SJSA1 (cell line): ENCODE results near the gene WDR37. TPM values are rescaled to one million over a fixed set of nuclear protein-coding genes. Genes with fewer than 3 reads are reported as not detected.
"Not testable (repeated sequence)": the region's sequence is repeated elsewhere in the genome, so short reads cannot be mapped to it uniquely, and the experiment has no call there.

ENCODE experiments used
- DNase-seq, 2 experiments: peaks; one replicate each; pipeline ENCODE4 v3.0.0-alpha.2; 2015 to 2020; ENCODE audit warnings: low spot score in 2 of 2, low read depth in 1 of 2
- H3K27ac ChIP-seq: fragments of 250-450 bp; sonication (Bioruptor Pico); 2 replicates; pipeline ENCODE4 v1.5.1; 2020; ENCODE audit warnings: mild to moderate bottlenecking, moderate library complexity
- H3K27me3 ChIP-seq: fragments of 250-450 bp; sonication (Bioruptor Pico); replicated peaks from 2 replicates; pipeline ENCODE4 v1.5.1; 2020; ENCODE audit warnings: mild to moderate bottlenecking, moderate library complexity
- H3K36me3 ChIP-seq: fragments of 250-450 bp; sonication (Bioruptor Pico); 2 replicates; pipeline ENCODE4 v1.5.1; 2020; ENCODE audit warnings: mild to moderate bottlenecking
- H3K4me1 ChIP-seq: fragments of 250-450 bp; sonication (Bioruptor Pico); replicated peaks from 2 replicates; pipeline ENCODE4 v1.6.1; 2021; ENCODE audit warnings: mild to moderate bottlenecking
- H3K4me3 ChIP-seq: fragments of 250-450 bp; sonication (Bioruptor Pico); 2 replicates; pipeline ENCODE4 v1.5.1; 2020; ENCODE audit warnings: mild to moderate bottlenecking
- H3K9me3 ChIP-seq: fragments of 250-450 bp; sonication (Bioruptor Pico); replicated peaks from 2 replicates; pipeline ENCODE4 v1.5.1; 2020; ENCODE audit warnings: mild to moderate bottlenecking
- total RNA-seq: library from RNA; depleted of rRNA; stranded (reverse); fragments of >200 nt; shearing (Covaris generic); gene quantifications from 2 replicates; pipeline ENCODE4 v1.2.3, GENCODE V29; 2014; rRNA removed

Gene WDR37, protein sequence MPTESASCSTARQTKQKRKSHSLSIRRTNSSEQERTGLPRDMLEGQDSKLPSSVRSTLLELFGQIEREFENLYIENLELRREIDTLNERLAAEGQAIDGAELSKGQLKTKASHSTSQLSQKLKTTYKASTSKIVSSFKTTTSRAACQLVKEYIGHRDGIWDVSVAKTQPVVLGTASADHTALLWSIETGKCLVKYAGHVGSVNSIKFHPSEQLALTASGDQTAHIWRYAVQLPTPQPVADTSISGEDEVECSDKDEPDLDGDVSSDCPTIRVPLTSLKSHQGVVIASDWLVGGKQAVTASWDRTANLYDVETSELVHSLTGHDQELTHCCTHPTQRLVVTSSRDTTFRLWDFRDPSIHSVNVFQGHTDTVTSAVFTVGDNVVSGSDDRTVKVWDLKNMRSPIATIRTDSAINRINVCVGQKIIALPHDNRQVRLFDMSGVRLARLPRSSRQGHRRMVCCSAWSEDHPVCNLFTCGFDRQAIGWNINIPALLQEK
- 6.2 and 8.1 TPM in 2 replicates for total RNA-seq

DNA sequence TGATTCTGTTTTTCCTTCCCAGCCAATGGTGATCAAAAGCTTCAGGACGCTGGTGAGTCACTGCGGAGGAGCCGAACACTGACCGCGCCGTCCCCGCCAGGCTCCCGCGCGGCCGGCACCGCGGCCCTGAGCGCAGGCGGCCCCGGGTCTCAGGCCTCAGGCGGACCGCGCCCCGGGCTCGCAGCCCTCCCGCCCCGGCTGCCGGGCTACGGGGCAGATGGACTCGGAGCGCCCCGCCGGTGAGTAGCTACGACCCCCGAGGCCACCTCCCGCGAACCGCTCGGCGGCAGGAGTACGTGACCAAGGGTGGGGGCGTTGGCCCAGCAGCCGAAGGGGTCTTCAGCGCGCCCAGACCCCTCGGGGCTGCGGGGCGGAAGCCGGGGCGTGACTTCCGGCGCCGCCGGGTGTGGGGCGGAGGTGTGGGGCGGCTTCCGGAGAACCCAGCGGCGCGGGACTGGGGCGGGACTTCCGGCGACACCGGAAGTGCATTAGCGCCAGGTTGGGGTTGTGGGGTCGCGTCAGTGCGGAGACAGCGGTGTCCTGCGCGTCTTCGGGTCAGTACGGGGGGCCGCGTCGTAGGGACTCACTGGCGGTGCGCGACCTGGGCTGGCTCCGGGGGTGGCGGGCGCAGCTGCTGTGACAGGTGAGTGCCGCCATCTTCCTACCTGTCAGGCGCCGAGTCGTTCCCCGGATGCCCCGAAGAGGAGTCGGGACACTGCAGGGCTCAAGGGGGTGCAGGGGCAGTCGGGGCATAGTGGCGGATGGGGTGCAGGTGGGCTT is at the start of gene WDR37:
Gene WDR37, plus strand, starts transcription at position 60 of the 780 bp plus-strand sequence. CDS start 15,771 bp downstream, outside the sequence.
- Histone ChIP-seq H3K9me3 (no peaks in the 10 kb centered on the region; the same call in 1 of the 2 replicates), H3K36me3 (peaks cover 61% of the 10 kb centered on the region), H3K4me1 (peaks cover 18% of the 10 kb centered on the region), H3K27ac (peak within 1 kb of the TSS; percentile 99), H3K4me3 (peak within 1 kb of the TSS; percentile 98), H3K27me3 (no peaks in the 10 kb centered on the region)
- peak; percentile 87 to 88 for DNase-seq

DNA sequence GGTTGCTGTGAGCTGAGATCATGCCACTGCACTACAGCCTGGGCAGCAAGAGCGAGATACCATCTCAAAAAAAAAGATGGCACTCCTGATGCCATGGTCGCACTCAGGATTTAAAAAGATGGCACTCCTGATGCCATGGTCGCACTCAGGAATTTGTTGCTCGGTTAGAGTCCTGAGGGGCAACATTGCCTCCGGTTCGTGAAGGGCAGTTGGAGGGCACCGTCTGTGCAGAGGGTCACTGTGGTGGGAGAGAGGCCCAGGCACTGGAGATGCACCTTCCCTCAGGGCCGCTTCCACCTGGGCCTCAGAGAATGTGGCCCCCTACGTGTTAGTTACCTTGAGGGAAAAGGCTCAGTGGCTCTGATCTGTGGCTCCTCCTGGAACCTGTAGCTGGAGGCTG is 49.6 kb upstream of the WDR37 start:
- no peaks in the 10 kb centered on the region for H3K27me3 ChIP-seq
- H3K4me3 ChIP-seq = no peak overlapping the region
- no peak overlapping the region for H3K27ac ChIP-seq
- H3K4me1 ChIP-seq = no peaks in the 10 kb centered on the region
- H3K36me3 ChIP-seq = peaks cover 93% of the 10 kb centered on the region
- H3K9me3 ChIP-seq = no peaks in the 10 kb centered on the region
- no peak for DNase-seq

DNA sequence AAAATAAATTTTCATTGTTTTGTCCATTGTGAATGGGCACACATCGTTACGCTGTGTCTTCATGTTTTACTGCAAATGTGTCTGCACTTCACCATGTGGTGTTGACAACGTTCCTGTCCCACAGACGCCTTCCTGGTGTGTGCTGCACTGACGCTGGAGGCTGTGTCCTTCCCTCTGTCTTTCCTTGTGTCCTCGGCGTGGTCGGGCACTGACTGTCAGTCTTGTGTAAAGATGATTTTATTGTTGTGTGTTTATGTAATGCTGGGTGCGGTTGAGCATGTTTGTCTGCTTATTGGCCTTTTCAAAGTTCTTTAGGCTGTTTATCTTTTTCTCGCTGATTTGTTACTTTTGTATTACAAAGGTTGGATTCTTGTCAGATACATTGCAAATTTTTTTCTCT is 48.6 kb upstream of the WDR37 start:
- Histone ChIP-seq H3K9me3 (no peaks in the 10 kb centered on the region), H3K4me3 (no peak overlapping the region), H3K36me3 (peaks cover 93% of the 10 kb centered on the region), H3K27me3 (no peaks in the 10 kb centered on the region), H3K27ac (no peak overlapping the region), H3K4me1 (no peaks in the 10 kb centered on the region)
- no peak for DNase-seq

DNA sequence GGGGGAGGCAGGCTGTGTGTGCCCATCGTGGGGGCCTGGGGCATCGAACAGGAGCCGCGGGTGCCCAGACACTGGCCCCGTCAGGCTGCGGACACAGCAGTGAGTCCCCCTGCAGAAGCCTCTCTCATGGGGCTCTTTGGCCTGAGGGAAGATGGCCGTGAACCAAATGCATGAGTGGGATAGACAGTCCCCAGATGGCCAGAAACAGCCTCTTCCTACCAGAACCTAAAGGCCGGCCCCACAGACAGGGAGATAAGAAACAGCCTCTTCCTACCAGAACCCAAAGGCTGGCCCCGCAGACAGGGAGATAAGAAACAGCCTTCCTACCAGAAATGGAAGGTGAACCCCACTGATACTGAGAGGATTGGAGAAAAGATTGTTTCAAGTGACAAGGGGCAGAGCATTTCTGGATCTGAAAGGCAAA is 47.1 kb upstream of the WDR37 start:
- no peaks in the 10 kb centered on the region for H3K4me1 ChIP-seq
- no peak overlapping the region for H3K27ac ChIP-seq
- H3K27me3 ChIP-seq = no peaks in the 10 kb centered on the region
- H3K36me3 ChIP-seq = peaks cover 92% of the 10 kb centered on the region
- no peak overlapping the region for H3K4me3 ChIP-seq
- no peaks in the 10 kb centered on the region for H3K9me3 ChIP-seq
- no peak for DNase-seq

DNA sequence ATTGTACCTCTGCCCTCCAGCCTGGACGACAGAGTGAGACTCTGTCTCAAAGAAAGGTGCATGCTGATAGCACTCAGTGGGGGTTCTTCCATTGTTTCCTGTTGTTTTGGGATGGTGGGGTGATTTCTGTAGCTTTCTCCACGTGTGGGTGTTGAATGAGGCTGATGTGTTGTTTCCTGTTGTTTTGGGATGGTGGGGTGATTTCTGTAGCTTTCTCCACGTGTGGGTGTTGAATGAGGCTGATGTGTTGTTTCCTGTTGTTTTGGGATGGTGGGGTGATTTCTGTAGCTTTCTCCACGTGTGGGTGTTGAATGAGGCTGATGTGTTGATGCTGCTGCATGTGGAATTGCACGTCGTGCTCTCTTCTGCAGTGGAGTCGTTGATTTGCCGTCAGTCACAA is 46.2 kb upstream of the WDR37 start:
- not testable (repeated sequence) for H3K4me3 ChIP-seq, H3K27ac ChIP-seq, H3K4me1 ChIP-seq, H3K9me3 ChIP-seq, H3K27me3 ChIP-seq, DNase-seq
- peaks cover 92% of the 10 kb centered on the region for H3K36me3 ChIP-seq

DNA sequence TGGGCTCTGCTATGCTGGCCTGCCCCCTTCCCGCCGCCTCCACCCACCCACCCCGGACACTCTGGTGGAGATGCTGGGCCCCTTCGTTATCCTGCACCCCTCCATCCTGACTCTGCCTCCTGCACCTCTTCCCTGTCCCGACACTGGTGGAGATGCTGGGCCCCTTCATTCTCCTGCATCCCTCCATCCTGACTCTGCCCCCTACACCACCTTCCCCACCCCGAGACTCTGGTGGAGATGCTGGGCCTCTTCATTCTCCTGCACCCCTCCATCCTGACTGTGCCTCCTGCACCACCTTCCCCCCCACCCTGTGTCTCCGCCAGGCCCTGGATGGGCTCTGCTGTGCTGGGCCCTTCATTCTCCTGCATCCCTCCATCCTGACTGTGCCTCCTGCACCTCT is 45.5 kb upstream of the WDR37 start:
- H3K4me3 ChIP-seq = no peak overlapping the region
- peaks cover 88% of the 10 kb centered on the region for H3K36me3 ChIP-seq
- no peaks in the 10 kb centered on the region for H3K4me1 ChIP-seq
- H3K27me3 ChIP-seq = no peaks in the 10 kb centered on the region
- DNase-seq = no peak
- no peaks in the 10 kb centered on the region for H3K9me3 ChIP-seq
- no peak overlapping the region for H3K27ac ChIP-seq

DNA sequence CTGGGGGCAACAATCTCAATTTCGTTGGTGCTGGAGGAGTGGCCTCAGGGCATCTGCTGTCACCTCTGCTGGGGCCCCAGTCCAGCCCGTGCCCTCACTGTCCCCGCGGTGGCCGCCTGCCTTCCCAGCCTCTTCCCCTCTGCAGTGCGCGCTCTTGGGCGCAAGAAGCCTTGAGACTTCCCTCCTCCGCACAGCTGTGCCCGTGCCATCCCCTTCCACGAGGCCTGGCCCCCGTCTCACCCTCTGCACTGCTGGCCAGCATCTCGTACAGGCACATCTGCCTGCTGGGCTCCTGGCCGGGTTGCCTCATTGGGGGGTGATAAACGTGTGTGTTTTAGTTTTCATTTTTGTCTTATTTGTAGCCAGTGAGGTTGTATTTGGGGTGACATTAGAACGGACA is 44.5 kb upstream of the WDR37 start:
- Histone ChIP-seq H3K9me3 (no peaks in the 10 kb centered on the region), H3K27ac (no peak overlapping the region), H3K4me3 (no peak overlapping the region), H3K36me3 (peaks cover 86% of the 10 kb centered on the region), H3K4me1 (no peaks in the 10 kb centered on the region), H3K27me3 (no peaks in the 10 kb centered on the region)
- DNase-seq = no peak

DNA sequence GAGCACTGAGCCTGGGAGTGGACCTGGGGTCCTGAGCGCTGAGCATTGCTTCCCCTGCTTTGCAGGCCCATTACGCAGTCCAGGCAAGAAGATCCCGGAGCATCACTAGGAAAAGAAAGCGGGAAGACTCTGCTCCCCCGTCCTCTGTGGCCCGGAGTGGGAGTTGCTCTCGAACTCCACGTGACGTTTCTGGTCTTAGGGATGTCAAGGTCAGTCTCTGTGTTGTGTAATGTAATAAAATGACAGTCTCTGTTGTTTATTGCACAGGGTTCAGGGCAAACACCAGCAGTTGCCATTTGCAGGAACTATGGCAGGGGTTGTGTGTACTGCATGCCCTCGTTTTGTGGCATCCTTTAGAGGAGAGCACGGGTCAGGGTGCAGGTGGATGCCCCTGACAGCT is 40.5 kb upstream of the WDR37 start:
- no peak for DNase-seq
- H3K36me3 ChIP-seq = peaks cover 90% of the 10 kb centered on the region
- no peak overlapping the region for H3K27ac ChIP-seq
- H3K9me3 ChIP-seq = no peaks in the 10 kb centered on the region
- H3K4me3 ChIP-seq = no peak overlapping the region
- H3K4me1 ChIP-seq = no peaks in the 10 kb centered on the region
- no peaks in the 10 kb centered on the region for H3K27me3 ChIP-seq

DNA sequence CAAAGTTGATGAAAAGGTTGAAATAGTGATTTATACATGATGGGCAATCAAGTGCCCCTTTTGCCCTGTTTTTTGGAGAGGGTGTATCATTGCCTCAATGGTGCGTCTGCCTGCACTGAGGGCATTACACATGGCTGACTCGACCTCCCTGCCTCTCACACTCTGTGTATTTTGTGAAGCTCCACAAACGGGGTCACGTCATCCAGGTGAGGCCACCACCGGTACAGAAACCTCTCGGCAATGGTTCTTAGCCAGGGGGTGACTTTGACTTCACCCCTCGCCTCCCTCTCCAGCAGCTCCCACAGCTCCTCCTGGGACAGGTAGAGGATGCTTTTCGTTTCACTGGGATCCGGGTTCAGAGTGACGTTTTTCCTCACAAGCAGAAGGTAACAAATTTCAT is 36.8 kb upstream of the WDR37 start:
- DNase-seq = no peak
- H3K4me1 ChIP-seq = no peaks in the 10 kb centered on the region
- peaks cover 57% of the 10 kb centered on the region for H3K36me3 ChIP-seq
- no peak overlapping the region for H3K4me3 ChIP-seq
- no peaks in the 10 kb centered on the region for H3K27me3 ChIP-seq
- no peaks in the 10 kb centered on the region for H3K9me3 ChIP-seq
- no peak overlapping the region for H3K27ac ChIP-seq

DNA sequence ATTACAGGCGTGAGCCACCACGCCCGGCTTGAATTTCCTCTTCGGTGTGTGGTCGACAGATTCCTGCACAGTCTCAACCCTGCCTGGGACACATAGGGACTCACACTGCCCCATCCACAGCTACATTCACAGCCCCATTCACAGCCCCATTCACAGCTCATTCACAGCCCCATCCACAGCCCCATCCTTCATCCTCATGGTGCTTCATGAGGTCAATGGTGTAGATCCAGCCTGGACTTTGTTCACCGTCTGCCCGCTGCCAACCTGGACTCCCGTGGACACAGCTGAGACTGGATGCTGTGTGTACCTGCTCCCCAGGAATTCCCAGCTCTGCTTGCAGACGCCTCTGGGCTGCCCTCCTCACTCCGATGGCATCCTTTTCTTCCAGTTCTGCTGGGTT is 35.7 kb upstream of the WDR37 start:
- peaks cover 49% of the 10 kb centered on the region for H3K36me3 ChIP-seq
- H3K27ac ChIP-seq = no peak overlapping the region
- H3K27me3 ChIP-seq = no peaks in the 10 kb centered on the region

DNA sequence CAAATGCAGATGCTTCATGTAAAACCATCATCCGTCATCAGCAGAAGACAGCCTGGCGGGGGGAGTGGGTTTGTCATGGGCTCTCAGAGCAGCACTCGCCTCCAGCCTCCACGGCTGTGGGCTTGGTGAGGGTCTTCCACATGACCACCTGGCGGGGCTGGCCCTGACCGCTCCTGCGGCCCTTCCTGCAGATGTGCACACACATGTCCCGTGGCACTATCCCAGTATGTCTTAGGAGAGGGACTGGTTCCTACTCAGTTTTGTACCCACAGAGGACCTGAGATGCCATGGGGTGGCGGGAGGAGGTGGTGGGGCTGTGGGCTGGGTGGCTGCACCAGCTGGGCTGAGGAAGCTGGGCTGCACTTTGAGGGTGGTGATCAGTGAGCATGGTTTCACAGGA is 35.2 kb upstream of the WDR37 start:
- H3K27ac ChIP-seq = no peak overlapping the region
- no peaks in the 10 kb centered on the region for H3K9me3 ChIP-seq
- no peaks in the 10 kb centered on the region for H3K27me3 ChIP-seq
- H3K4me3 ChIP-seq = no peak overlapping the region
- no peaks in the 10 kb centered on the region for H3K4me1 ChIP-seq
- DNase-seq = no peak
- H3K36me3 ChIP-seq = peaks cover 45% of the 10 kb centered on the region

More for the DNA sequence above, 35.7 kb upstream of the WDR37 start:
- no peaks in the 10 kb centered on the region for H3K9me3 ChIP-seq
- H3K4me1 ChIP-seq = no peaks in the 10 kb centered on the region
- H3K4me3 ChIP-seq = no peak overlapping the region
- DNase-seq = no peak

DNA sequence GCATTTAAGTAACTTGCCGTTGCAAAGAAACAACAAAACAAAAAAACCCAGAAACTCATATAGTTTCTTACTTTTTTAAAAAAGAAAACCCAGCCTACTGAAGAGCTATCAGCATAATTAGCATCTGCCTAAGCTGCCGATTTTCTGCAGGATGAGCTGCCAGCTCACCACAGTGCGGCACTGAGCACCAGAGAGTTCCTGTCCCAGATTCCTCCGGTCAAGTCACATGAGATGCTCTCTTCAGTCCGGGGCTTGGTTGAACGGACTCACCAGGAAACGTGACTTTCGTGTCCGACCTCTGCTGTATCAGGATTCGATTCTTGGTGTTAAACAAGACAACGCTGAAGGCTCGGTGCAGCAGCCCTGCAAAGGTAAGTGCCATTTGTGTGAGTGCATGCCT is 33.8 kb upstream of the WDR37 start:
- Histone ChIP-seq H3K27ac (no peak overlapping the region), H3K4me1 (no peaks in the 10 kb centered on the region), H3K36me3 (peaks cover 32% of the 10 kb centered on the region), H3K27me3 (no peaks in the 10 kb centered on the region), H3K9me3 (no peaks in the 10 kb centered on the region), H3K4me3 (no peak overlapping the region)
- no peak for DNase-seq

DNA sequence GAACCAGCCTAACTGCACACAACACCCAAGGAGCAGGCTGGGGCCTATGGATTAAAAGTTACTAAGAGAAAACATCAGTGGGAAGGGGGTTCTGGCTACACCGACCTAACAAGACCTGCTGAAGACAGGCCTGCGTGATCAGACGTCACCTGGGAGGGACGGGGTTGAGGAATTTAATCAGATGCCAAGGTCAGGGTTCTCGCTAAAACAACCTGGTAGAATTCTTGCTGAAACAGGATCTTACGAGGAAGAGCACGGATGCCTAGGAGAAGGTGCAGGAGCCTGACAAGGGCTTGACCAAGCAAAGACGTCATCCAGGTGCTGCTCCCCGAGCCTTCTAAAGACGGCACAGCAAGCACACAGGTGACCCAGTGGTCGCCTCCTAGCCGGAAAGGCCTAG is 32.1 kb upstream of the WDR37 start:
- DNase-seq = no peak
- no peaks in the 10 kb centered on the region for H3K27me3 ChIP-seq
- no peak overlapping the region for H3K27ac ChIP-seq
- no peak overlapping the region for H3K4me3 ChIP-seq
- H3K9me3 ChIP-seq = no peaks in the 10 kb centered on the region
- H3K36me3 ChIP-seq = peaks cover 15% of the 10 kb centered on the region
- H3K4me1 ChIP-seq = no peaks in the 10 kb centered on the region

DNA sequence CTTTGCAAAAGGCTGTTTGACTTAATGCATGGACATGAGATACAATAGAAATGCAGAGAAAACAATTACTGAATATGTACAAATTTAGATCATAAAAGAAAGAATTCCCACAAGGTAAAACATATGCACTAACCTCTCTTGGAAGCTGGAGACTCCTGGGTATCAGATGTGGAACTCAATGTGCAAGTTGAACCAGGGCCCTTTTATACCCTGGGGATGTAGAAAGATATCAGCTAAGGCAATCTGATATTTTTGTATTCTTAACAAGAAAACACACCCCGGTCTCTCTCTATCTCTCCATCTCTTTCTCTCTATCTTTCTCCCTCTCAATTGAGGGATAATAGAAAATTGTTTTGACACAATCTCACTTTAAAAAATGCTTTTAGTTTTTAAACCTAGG is 30.5 kb upstream of the WDR37 start, which contains the start of gene IDI2:
Gene IDI2, minus strand, starts transcription at position 177 of the 400 bp plus-strand sequence. CDS start 1,136 bp downstream, outside the sequence.
- Histone ChIP-seq H3K4me1 (no peaks in the 10 kb centered on the region), H3K27me3 (no peaks in the 10 kb centered on the region), H3K36me3 (no peaks in the 10 kb centered on the region; the same call in 1 of the 2 replicates), H3K4me3 (no peak within 1 kb of the TSS), H3K9me3 (no peaks in the 10 kb centered on the region), H3K27ac (no peak within 1 kb of the TSS)
- DNase-seq = no peak
